Hepatocyte (in vitro differentiated cells): ENCODE data around the gene DEF6. TPM values are rescaled to one million over a fixed set of nuclear protein-coding genes. Genes with fewer than 3 reads are reported as not detected.

Source experiments
- DNase-seq: peaks from one replicate; pipeline ENCODE4 v3.0.0-alpha.2; 2016; ENCODE audit warnings: low spot score
- H2AFZ ChIP-seq: fragments of 200-600 bp; sonication (generic); 2 replicates; pipeline ENCODE4 v1.6.0; 2016; ENCODE audit warnings: antibody characterized with exemption, mild to moderate bottlenecking
- H3K27ac ChIP-seq: fragments of 200-600 bp; sonication (generic); 2 replicates; pipeline ENCODE4 v1.5.1; 2016; ENCODE audit warnings: mild to moderate bottlenecking
- H3K27me3 ChIP-seq: fragments of 200-600 bp; sonication (generic); 2 replicates; pipeline ENCODE4 v1.6.1; 2016
- H3K36me3 ChIP-seq: fragments of 200-600 bp; sonication (generic); replicated peaks from 2 replicates; pipeline ENCODE4 v1.5.1; 2016; ENCODE audit warnings: low read depth; ENCODE audit not compliant: insufficient read depth
- H3K4me1 ChIP-seq: fragments of 200-600 bp; sonication (generic); 2 replicates; pipeline ENCODE4 v1.5.1; 2016; ENCODE audit warnings: mild to moderate bottlenecking, moderate library complexity; ENCODE audit not compliant: insufficient read depth
- H3K4me2 ChIP-seq: fragments of 200-600 bp; sonication (generic); 2 replicates; pipeline ENCODE4 v1.6.0; 2016
- H3K4me3 ChIP-seq: fragments of 200-600 bp; sonication (generic); 2 replicates; pipeline ENCODE4 v1.5.1; 2016; ENCODE audit warnings: mild to moderate bottlenecking
- H3K79me2 ChIP-seq: fragments of 200-600 bp; sonication (generic); 2 replicates; pipeline ENCODE4 v1.6.0; 2017; ENCODE audit warnings: mild to moderate bottlenecking
- H3K9me2 ChIP-seq: fragments of 200-600 bp; sonication (generic); replicated peaks from 2 replicates; pipeline ENCODE4 v1.6.0; 2017; ENCODE audit warnings: mild to moderate bottlenecking; ENCODE audit not compliant: insufficient read depth
- H3K9me3 ChIP-seq: fragments of 200-600 bp; sonication (generic); 2 replicates; pipeline ENCODE4 v1.5.1; 2016; ENCODE audit warnings: low read depth, mild to moderate bottlenecking
- H4K20me1 ChIP-seq: fragments of 200-600 bp; sonication (generic); 2 replicates; pipeline ENCODE4 v1.6.0; 2016; ENCODE audit warnings: mild to moderate bottlenecking; ENCODE audit not compliant: insufficient read depth, poor library complexity, severe bottlenecking
- CTCF ChIP-seq: fragments of 200-600 bp; sonication (generic); IDR thresholded peaks from 2 replicates; pipeline ENCODE4 v1.5.1; 2016; ENCODE audit warnings: antibody characterized with exemption, mild to moderate bottlenecking; ENCODE audit not compliant: poor library complexity
- EZH2 ChIP-seq: fragments of 200-600 bp; sonication (generic); IDR thresholded peaks from 2 replicates; pipeline ENCODE4 v1.6.1; 2016; ENCODE audit warnings: antibody characterized with exemption, mild to moderate bottlenecking, borderline replicate concordance
- EZH2phosphoT487 ChIP-seq: fragments of 200-600 bp; sonication (generic); IDR thresholded peaks from one replicate; pipeline ENCODE4 v1.6.1; 2018; ENCODE audit warnings: antibody characterized with exemption, mild to moderate bottlenecking, low read depth, moderate library complexity; ENCODE audit not compliant: unreplicated experiment, severe bottlenecking
- WGBS: methylation state at CpG from one replicate; pipeline ENCODE4 v1.1.6; 2016; ENCODE audit warnings: low lambda C conversion rate; ENCODE audit errors: missing lambda C conversion rate; 5-methylcytosine and 5-hydroxymethylcytosine counted together
- polyA plus RNA-seq: library from polyadenylated mRNA; unstranded; fragments of >200 nt; fragmentation: Nextera tagmentation; extraction: Ambion mirVana; gene quantifications from 2 replicates; pipeline ENCODE4 v1.2.1, GENCODE V29; 2016
- total RNA-seq: library from RNA; depleted of rRNA; stranded (reverse); fragments of >200 nt; gene quantifications from 2 replicates; pipeline ENCODE4 v1.2.3, GENCODE V29; 2014

The DEF6 gene
- total and polyA plus RNA-seq, 2 experiments from 2014 or later: 3.7 to 3.8 TPM

- 94% methylated on average over 4 of the region's 4 CpGs for WGBS
Observed at GRCh38 chr6:35275744-35276260, 21.8 kb upstream of the DEF6 start.

DNA sequence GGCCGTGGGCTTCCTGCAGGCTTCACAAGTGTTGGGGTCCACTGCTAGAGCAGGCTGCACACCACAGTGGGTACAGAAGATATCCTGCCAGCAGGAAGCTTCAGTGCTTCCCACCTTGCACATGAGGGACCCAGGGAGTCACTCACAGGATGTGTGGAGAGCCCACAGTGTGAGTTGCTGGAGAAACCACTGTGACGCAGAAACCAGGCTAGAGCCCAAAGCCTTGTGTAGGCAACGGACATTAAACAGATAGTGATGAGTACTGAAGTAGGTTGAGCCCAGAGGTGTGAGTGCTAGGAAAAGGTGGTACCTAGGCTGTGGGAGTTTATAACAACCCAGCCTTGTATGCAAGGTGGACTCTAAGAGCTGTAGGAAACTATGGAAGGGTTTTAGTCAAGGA, 18.9 kb upstream of the DEF6 start:
- no peaks in the 10 kb centered on the region for H3K4me1 ChIP-seq
- no peak overlapping the region for H2AFZ ChIP-seq
- WGBS: 93% methylated on average over 3 of the region's 3 CpGs
- no peak overlapping the region for H3K4me2 ChIP-seq
- TF ChIP-seq EZH2: no peak
- TF ChIP-seq EZH2phosphoT487: no peak
- no peak for TF ChIP-seq CTCF
- H4K20me1 ChIP-seq: no peaks in the 10 kb centered on the region
- no peaks in the 10 kb centered on the region for H3K9me2 ChIP-seq
- no peak overlapping the region for H3K27ac ChIP-seq
- H3K79me2 ChIP-seq: no peaks in the 10 kb centered on the region
- DNase-seq: no peak
- H3K4me3 ChIP-seq: no peak overlapping the region
- no peaks in the 10 kb centered on the region for H3K9me3 ChIP-seq
- no peaks in the 10 kb centered on the region for H3K27me3 ChIP-seq
- H3K36me3 ChIP-seq: no peaks in the 10 kb centered on the region

More at GRCh38 chr6:35275744-35276260, 21.8 kb upstream of the DEF6 start:
- no peaks in the 10 kb centered on the region for H3K79me2 ChIP-seq
- no peak overlapping the region for H3K27ac ChIP-seq
- no peaks in the 10 kb centered on the region for H3K9me3 ChIP-seq
- no peak overlapping the region for H2AFZ ChIP-seq
- TF ChIP-seq EZH2phosphoT487: no peak
- no peak for TF ChIP-seq EZH2
- no peak for TF ChIP-seq CTCF
- H3K4me3 ChIP-seq: no peak overlapping the region
- H3K9me2 ChIP-seq: no peaks in the 10 kb centered on the region
- no peak for DNase-seq
- no peaks in the 10 kb centered on the region for H3K4me1 ChIP-seq
- no peak overlapping the region for H3K4me2 ChIP-seq
- no peaks in the 10 kb centered on the region for H4K20me1 ChIP-seq
- H3K36me3 ChIP-seq: no peaks in the 10 kb centered on the region
- H3K27me3 ChIP-seq: no peaks in the 10 kb centered on the region

GRCh38 chr6:35280903-35281302, 16.7 kb upstream of the DEF6 start:
- H3K27ac ChIP-seq: no peak overlapping the region
- no peaks in the 10 kb centered on the region for H3K27me3 ChIP-seq
- no peak for DNase-seq
- no peaks in the 10 kb centered on the region for H3K9me3 ChIP-seq
- H3K4me3 ChIP-seq: no peak overlapping the region
- no peak for TF ChIP-seq EZH2
- no peak for TF ChIP-seq EZH2phosphoT487
- no peak for TF ChIP-seq CTCF
- H3K36me3 ChIP-seq: no peaks in the 10 kb centered on the region
- H3K79me2 ChIP-seq: no peaks in the 10 kb centered on the region
- H3K4me2 ChIP-seq: no peak overlapping the region
- 69% methylated on average over 4 of the region's 4 CpGs for WGBS
- no peaks in the 10 kb centered on the region for H3K4me1 ChIP-seq
- no peak overlapping the region for H2AFZ ChIP-seq
- no peaks in the 10 kb centered on the region for H3K9me2 ChIP-seq
- no peaks in the 10 kb centered on the region for H4K20me1 ChIP-seq
